ENCODE measurements around the gene CLEC5A.
"Not testable (repeated sequence)": the region's sequence is repeated elsewhere in the genome, so short reads cannot be mapped to it uniquely, and the experiment has no call there.

CLEC5A gene

GRCh38 chr7:141946796-141947195 lies at the start of gene CLEC5A:
TSS of gene CLEC5A (minus strand) at chr7:141946974. CDS start at chr7:141946292, 682 bp downstream.
- no peak for DNase-seq

DNA sequence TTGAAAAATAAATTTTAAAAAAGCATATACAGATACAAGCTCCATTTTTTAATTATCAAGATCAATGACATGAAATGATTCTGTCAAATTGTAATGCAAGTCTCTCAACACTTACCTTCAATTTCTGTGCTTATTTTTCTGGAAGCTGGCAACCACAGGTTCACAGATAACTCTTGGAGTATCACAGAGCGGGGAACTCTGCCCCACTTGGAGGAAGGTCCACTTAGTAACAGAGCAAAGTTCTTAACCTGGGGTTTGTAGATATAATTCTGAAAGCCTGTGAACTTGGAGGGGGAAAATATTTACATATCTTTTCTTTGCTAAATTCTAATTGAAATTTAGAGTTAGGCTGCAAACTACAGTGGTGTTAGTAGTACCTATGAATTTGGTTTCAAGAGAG lies 46.6 kb upstream of the CLEC5A start:
- DNase-seq = no peak

DNA sequence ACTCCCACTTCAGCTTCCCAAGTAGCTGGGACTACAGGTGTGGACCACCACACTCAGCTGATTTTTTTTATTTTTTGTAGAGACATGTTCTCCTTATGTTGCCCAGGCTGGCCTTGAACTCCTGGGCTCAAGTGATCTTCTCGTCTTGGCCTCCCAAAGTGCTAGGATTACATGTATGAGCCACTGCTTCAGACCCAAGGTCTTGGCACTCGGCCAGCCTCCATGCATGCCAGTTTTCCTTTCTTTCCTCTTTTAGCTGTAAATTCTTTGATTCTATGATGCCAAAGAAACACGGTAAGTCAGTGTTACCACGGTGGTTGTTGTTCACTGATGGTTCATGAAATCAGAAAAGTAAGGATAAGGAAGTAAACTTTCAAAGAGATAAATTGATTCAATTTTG lies 45.9 kb upstream of the CLEC5A start:
- DNase-seq = no peak

DNA sequence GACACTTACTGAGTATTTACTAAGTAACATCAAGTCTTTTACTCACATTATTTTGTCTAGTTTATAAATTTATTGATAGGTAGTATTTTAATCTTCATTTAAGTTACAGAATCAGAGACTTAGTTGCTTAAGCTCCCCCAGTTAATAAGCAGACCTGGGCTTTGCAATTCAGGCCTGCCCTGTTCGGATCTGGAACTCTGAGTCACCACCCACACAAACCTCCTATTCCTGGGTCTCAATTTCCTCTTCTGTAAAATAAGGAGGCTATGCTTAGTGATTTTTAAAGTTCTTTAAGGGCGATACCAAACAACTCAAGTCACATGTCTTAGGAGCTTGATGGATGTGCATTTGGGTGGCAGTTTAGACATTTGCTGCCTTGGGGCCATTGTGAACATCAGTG lies 45.4 kb upstream of the CLEC5A start:
- DNase-seq = no peak

- no peak for DNase-seq
Observed at GRCh38 chr7:141991140-141991539, 44.4 kb upstream of the CLEC5A start.

DNA sequence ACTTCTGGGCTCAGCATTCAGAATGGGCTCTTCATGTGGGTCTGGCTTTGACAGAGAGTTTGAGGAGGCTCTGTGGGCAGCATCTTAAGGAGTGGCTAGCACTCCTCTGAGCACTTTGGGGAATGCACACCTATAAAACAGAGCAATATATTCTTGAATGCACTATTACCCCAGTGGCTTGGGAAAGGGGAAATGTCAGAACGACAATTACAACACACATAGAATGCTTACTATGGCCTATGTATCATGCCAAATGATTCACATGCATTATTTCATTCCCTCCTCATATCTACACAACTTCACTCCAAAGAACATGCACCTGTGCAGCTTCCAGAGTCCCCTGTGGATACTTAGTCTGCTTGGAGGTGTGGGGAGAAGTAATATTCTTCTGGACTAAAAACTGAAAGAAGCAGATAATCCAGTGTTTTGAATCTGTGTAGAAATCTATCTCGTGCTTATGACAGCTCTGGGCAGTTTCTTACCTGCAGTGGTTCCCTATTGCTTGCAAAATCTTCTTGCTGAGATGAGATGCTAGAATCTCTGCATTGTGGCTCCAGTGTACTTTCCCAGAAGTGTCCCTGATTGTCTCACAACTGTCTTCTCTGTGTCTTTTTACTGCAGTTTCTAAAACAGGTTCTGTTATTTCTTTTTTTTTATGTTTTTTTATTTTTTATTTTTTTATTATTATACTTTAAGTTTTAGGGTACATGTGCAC lies 43.4 kb upstream of the CLEC5A start:
- DNase-seq = no peak

- not testable (repeated sequence) for DNase-seq
Observed at GRCh38 chr7:141987803-141988202, 41.0 kb upstream of the CLEC5A start.

GRCh38 chr7:141986923-141987322 lies 40.1 kb upstream of the CLEC5A start:
- no peak for DNase-seq

GRCh38 chr7:141985926-141986325 lies 39.2 kb upstream of the CLEC5A start:
- not testable (repeated sequence) for DNase-seq

GRCh38 chr7:141979568-141979967 lies 32.8 kb upstream of the CLEC5A start:
- no peak for DNase-seq

DNA sequence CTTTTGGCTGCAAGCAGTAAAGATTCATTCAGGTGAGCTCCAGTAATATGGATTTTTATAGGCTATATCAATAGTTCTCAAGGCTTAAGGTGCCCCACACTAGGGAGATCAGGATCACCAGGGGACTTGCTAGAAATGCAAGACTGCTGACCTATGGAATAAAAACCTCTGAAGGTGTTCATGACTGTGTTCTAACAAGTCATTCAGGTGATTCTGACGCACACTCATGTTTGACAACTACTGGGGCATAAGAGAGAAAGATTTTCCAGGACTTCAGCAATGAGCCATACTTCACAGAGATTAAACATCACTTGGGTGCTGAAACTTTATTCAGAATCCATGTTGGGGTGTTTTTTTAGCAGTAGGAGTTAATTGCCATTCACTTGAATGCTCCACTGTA lies 31.6 kb upstream of the CLEC5A start:
- DNase-seq = no peak

DNA sequence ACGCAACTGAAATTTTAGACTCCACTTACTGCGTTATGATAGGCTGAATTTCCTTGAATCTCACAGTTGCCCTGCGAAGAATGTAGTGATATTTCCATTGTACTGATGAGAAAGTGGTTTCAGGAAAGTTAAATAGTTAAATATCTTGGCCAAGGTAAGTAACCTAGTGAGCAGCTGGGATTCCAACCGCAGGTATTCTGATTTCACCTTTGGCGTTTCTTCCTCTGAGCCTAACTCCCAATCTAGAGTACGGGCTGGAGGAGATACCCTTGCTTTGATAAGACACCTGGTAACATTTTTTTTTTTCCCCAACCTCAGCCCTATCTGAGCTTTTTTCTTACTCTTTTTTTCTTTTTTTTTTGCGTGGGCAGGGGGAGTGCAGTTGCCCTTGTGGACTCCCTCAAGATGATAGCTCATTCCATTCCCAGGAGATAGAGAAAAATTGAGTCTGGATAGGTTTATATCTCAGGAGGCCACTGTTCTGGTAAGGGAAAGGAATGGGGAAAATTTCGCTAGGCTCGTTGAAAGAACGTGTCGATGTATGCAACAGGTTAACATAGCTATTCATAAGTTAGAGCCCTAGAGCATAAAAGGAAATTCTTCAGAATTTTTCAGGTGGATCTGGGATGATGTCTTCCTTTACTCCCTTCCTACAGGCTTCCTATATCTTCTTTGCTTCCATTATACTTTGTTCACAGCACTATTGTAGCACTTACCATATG lies 29.9 kb upstream of the CLEC5A start:
- DNase-seq = no peak

DNA sequence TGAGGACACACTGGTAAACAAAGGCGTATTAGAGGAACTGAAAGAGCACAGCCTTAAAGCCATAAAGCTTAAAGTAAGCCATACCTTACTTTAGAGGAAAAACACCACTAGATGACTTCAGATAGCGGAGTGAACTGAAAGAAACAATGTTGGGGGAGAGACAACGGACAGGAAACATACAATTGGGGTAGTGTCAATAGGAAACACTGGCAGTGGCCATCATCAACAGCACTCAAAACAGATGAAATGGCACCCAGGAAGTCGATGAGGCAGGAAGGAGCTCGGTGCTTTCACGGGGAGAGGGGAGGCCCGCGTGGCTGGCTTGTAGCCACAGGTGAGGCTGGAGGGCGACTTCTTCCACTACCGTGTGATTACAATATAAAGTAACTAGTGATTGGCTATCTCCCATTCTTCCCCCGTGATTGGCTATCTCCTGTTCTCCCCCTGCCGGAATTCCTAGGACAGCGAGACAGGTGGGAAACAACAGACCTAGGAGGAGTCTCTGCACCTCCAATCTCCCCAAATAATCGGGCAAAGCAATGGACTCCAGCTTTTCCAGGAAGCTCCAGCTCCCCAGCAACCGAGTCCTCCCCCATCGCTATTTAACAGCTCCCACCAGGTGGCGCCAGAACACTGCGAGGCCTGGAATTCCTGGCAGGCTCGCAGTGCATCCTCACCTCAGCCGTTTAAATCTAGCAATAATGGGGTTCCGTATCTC lies 29.2 kb upstream of the CLEC5A start:
- peak; percentile 12 for DNase-seq

DNA sequence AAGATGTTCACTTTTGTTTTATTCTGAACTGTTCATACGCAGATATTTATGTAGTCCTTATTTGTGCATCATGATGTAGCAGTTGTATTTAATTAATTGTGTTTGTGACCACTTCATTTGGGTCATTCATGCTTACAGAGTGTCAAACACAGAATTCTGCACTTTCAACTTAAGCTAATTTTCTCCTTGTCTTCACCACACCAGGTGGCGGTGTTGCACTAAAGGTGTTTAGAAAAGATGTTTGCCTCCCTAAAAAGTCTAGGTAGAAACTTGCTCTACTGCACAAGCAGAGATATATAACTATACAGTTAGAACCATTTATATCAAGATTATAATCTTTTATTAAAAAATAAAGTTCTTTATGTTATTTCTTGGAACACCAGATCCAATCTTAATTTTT lies 28.1 kb upstream of the CLEC5A start:
- DNase-seq = no peak

GRCh38 chr7:141973673-141974072 lies 26.9 kb upstream of the CLEC5A start, which contains the start of gene TAS2R38:
TSS of gene TAS2R38 (minus strand) at chr7:141973773. CDS start at chr7:141973689, 84 bp downstream.
- no peak for DNase-seq

DNA sequence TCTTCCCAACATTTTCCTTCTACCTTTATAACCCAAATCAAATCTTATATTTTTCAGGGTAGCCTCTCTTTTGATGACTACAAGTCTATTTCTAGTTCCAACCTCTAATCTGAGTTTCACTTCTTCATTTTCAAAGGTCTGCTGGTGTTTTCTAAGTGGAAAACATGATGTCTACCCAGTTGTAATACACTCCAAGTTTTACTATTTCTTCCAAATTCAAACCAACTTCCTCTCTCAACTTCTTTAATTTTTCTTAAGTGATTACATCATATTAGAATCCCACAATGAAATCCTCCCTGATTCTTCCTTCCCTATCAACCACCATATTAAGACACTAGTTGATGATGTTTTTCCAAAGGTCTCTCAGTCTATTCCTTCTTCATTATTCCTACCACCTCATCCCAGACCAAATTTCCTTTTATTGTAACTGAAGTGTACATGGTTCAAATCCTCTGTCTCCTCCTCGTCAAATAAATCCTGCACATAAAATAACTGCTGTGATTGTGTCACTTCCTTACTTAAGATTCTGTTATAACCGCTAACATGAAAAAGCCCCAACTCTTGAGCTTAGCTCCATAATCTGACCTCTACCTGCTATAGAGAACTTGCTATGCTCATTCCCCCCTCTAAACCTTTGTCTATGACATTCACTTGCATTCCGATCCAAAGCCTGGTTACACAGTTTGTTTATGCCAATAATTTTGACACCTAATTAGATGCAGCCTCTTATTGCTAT lies 14.1 kb upstream of the CLEC5A start:
- no peak for DNase-seq

GRCh38 chr7:141956084-141956483 lies 9.3 kb upstream of the CLEC5A start:
- DNase-seq = no peak

DNA sequence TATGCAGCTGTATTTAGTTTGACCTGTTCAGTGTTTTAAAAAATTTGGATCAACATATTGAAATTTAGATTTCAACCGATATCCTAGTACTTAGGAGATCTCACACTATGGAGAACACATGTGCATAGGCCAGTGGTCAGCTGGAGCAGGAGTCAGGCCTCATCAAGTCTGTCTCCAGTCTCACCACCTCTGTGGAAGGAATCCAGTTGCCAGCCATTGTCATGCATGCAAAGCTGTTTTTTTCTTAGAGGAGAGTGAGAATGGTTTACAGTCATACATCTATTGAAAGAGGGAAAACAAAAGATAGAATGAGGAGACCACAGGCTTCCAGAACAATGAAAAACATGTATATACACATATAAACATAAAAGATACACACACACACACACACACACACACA lies 7.6 kb upstream of the CLEC5A start:
- no peak for DNase-seq

DNA sequence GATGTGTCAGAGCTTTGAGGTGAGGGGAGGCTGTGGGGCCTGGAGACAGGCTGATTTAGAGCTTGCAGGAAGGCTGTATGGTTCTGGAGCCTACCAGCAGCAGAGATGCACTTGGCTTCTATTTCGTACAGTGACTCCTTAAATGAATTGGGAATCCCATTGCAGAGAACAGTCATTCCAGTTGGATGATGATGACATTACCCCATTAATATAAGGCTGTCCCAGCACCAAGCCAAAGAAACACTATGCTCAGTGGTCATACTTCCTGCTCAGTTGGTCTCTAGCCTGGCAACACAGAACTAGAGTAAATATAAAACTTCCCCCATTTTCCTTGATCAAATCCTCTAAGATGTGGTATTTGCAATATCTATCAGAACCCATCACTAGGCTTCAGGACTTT lies 5.7 kb upstream of the CLEC5A start:
- no peak for DNase-seq

DNA sequence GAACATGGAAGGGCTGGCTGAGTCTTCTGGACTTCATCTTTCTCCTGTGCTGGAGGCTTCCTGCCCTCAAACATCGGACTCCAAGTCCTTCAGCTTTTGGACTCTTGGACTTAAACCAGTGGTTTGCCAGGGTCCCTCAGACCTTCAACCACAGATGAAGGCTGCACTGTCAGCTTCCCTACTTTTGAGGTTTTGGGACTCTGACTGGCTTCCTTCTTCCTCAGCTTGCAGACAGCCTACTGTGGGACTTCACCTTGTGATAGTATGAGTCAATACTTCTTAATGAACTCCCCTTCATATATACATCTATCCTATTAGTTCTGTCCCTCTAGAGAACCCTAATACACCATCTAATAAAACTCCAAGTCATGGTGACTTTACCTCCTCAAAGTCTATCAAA lies 4.0 kb upstream of the CLEC5A start:
- DNase-seq = no peak

- no peak for DNase-seq
Observed at GRCh38 chr7:141949911-141950310, 3.1 kb upstream of the CLEC5A start.

DNA sequence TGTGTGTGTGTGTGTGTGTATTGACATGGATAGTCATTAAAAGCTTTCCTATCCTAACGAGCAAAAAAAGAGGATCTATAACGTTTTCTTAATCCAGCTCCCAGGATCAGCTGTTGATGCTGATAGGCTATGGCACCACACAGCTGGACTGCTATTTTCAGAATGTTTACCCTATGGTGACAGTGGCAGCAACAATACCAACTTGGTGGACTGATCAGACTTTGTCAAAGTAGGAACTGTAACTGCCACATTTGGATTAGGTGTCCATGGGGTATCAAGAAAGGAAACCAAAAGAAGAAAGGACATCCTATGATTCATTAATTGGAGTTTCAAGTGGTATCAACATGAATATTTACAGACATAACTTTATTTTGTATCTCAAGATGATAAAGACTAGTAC lies 2.7 kb upstream of the CLEC5A start:
- DNase-seq = no peak

DNA sequence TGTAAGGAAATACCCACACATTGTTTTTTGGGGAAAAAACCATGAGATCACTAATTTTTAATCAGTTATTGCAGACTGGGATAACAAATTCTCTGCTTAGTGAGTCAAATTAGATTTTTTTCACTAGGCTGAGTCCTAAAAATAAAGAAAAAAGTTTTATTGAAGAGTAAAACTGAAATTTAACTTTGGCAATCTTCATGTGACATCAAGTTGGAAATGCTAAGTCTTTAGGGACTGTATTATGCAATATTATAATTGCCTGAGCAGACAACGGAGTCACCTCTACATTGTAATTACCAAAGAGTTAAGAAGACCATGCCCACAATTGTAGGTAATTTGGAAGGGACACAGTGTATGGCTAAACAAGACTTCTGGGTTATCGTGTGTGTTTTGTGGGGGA lies 2.2 kb upstream of the CLEC5A start:
- DNase-seq = no peak
